Vagina (tissue), 2 donors: ENCODE results near the gene DDI2. TPM values are rescaled to one million over a fixed set of nuclear protein-coding genes. Genes with fewer than 3 reads are reported as not detected.

Experiments
- DNase-seq, 2 donors: peaks; one replicate each; pipeline ENCODE4 v3.0.0-alpha.2; 2017; ENCODE audit errors: extremely low spot score in 2 of 2
- H3K27ac ChIP-seq: fragments of 200-600 bp; sonication (generic); one replicate; pipeline ENCODE4 v1.5.1; 2019
- H3K27me3 ChIP-seq: fragments of 200-600 bp; sonication (generic); one replicate; pipeline ENCODE4 v1.5.1; 2019
- H3K36me3 ChIP-seq, 2 donors: fragments of 200-600 bp; sonication (generic); one replicate each; pipeline ENCODE4 v1.5.1; 2017 to 2019
- H3K4me1 ChIP-seq: fragments of 200-600 bp; sonication (generic); one replicate; pipeline ENCODE4 v1.5.1; 2019
- H3K4me3 ChIP-seq, 2 donors: fragments of 200-600 bp; sonication (generic); 1 replicate in 1 of 2; 2 replicates in 1 of 2; pipeline ENCODE4 v1.5.1; 2016 to 2019
- H3K9me3 ChIP-seq: fragments of 200-600 bp; sonication (generic); one replicate; pipeline ENCODE4 v1.5.1; 2019
- POLR2A ChIP-seq, 2 donors: fragments of 450-650 bp; IDR thresholded peaks; one replicate each; pipeline ENCODE4 v1.6.1; 2017; ENCODE audit warnings: antibody characterized with exemption in 2 of 2, mild to moderate bottlenecking in 2 of 2, moderate library complexity in 2 of 2
- POLR2AphosphoS5 ChIP-seq, 2 donors: sonication (generic); formaldehyde crosslinking; IDR thresholded peaks; one replicate each; pipeline ENCODE4 v1.9.0; 2017; ENCODE audit warnings: antibody characterized with exemption in 2 of 2, mild to moderate bottlenecking in 2 of 2, low read depth in 1 of 2; ENCODE audit not compliant: insufficient read depth in 1 of 2
- intact Hi-C: fragments of 100-400 bp; cut with DNase I; formaldehyde crosslinking; loops from one replicate; pipeline ENCODE4 v1.15.1; 2023
- total RNA-seq: library from RNA; depleted of rRNA; stranded (reverse); fragments of >200 nt; gene quantifications from one replicate; pipeline ENCODE4 v1.2.3, GENCODE V29; 2016
- TF ChIP-seq, protein P1 (sequence below), 3 experiments: fragments of 450-650 bp in 2 of 3; fragments of 200-600 bp in 1 of 3; sonication (generic) in 1 of 3; IDR thresholded peaks; one replicate each; pipeline ENCODE4 v1.5.1; 2017 to 2019; ENCODE audit warnings: antibody characterized with exemption in 3 of 3, mild to moderate bottlenecking in 2 of 3, moderate library complexity in 2 of 3

DDI2 gene
- total RNA-seq, 1 donor from 2014 or later = 59.2 TPM

DNA sequence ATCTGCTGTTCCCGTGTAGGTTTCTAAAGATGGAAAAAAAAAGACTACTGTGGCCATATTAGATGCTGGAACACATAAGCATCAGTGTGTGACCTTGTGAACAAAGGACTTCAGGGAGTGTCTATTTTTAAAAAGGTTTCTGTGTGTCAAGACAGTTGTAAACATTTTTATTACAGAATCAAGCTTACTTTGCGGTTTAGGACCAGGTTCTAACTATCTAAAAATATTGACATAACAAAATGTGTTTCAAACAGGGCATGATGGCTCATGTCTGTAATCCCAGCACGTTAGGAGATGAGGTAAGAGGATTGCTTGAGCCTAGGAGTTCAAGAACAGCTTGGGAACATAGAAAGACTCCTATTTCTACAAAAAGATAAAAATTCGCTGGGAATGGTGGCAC is 7.1 kb upstream of the DDI2 start:
- Histone ChIP-seq H3K4me1 (no peaks in the 10 kb centered on the region), H3K4me3 (no peak overlapping the region), H3K36me3 (no peaks in the 10 kb centered on the region), H3K9me3 (no peaks in the 10 kb centered on the region), H3K27me3 (no peaks in the 10 kb centered on the region), H3K27ac (no peak overlapping the region)
- no peak for DNase-seq
- intact Hi-C loops = loop anchor here (10.0 kb wide), 1 partner anchor 95 kb away; no protein-coding TSS in a partner anchor
- TF ChIP-seq, protein P1, sequence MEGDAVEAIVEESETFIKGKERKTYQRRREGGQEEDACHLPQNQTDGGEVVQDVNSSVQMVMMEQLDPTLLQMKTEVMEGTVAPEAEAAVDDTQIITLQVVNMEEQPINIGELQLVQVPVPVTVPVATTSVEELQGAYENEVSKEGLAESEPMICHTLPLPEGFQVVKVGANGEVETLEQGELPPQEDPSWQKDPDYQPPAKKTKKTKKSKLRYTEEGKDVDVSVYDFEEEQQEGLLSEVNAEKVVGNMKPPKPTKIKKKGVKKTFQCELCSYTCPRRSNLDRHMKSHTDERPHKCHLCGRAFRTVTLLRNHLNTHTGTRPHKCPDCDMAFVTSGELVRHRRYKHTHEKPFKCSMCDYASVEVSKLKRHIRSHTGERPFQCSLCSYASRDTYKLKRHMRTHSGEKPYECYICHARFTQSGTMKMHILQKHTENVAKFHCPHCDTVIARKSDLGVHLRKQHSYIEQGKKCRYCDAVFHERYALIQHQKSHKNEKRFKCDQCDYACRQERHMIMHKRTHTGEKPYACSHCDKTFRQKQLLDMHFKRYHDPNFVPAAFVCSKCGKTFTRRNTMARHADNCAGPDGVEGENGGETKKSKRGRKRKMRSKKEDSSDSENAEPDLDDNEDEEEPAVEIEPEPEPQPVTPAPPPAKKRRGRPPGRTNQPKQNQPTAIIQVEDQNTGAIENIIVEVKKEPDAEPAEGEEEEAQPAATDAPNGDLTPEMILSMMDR (IDR thresholded peaks at IDR 0.05) = no peak
- TF ChIP-seq POLR2AphosphoS5 (IDR thresholded peaks at IDR 0.05; ENCODE audit: insufficient read depth in 1 of 2, low read depth in 1 of 2) (no peak), POLR2A (IDR thresholded peaks at IDR 0.05) (no peak)

DNA sequence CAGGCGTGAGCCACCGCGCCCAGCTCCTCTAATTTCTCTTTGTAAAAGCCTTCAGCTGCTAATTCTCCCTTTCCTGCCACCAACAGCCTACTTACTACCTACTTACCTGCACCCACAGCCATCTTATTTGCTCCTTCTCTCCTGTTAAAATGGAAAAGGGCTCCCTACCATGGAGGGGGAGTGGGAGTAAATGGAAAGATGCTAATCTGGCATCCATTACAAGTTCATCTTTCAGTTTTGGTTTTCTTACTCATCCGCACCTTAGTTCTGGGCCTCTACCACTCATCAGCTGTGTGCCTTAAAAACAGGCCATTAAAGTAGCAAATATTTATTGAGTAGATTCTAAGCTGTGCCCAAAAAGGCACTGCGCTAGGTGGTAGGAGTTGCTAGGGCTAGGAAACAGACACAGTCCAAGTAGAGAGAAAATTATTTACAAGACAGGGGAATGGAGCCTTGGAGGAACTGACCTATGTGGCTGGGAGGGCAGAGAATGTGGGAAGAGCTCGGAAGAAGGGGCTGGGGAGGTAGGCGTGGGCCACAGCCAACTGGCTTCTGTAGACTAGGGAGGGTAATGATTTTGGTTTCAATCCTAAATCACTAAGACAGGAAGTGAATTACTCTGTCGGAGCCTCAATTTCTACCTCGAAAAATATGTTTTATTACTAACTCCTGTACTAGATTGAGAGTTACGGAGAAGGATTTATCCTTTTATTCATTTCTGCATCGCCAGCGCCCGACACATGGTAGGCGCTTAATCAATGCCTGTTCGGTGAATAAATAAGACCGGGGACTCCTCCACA is 685 bp upstream of the DDI2 start:
- Histone ChIP-seq H3K36me3 (no peaks in the 10 kb centered on the region), H3K27ac (peak overlapping the region; percentile 100), H3K4me3 (peak overlapping the region; percentile 89 to 99), H3K4me1 (peaks cover 38% of the 10 kb centered on the region), H3K27me3 (no peaks in the 10 kb centered on the region), H3K9me3 (no peaks in the 10 kb centered on the region)
- peak in 1 of 2 donors; percentile 89 for DNase-seq
- intact Hi-C loops = loop anchor here (10.0 kb wide), 1 partner anchor 88 kb away; no protein-coding TSS in a partner anchor
- no peak for TF ChIP-seq POLR2AphosphoS5 (IDR thresholded peaks at IDR 0.05; ENCODE audit: insufficient read depth in 1 of 2, low read depth in 1 of 2)
- no peak for TF ChIP-seq POLR2A (IDR thresholded peaks at IDR 0.05)
- TF ChIP-seq, protein P1 (IDR thresholded peaks at IDR 0.05) = no peak

DNA sequence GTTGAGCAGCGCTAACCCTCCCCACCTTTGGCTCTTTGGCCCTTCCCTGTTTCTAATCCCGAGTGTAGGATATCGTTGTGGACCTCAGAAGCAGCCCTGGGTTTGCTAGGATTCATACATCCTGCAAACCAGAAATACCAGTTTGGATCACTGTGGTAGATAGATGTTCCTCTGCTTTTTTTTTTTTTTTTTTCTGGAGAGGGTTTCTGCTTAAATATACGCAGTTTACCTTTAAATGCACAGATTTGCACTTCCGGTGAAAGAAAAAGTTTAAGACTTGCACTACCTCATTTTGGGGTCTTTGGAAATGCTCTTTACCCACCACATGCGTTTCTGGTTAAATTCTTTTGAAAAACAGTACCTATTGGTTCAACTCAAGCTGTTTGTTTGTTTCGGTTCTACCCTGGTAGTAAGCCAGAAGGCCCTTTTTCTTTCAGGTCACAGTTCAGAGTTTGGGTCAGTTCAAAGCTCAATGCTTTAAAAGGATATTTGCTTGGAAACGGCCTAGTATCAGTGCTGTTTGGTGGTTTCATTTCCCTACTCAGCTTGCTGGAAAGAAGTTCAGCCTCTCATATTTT is 908 bp downstream of the DDI2 start:
- intact Hi-C loops = loop anchor here (10.0 kb wide), 1 partner anchor 87 kb away; no protein-coding TSS in a partner anchor
- H3K9me3 ChIP-seq = no peaks in the 10 kb centered on the region
- H3K4me3 ChIP-seq = peak overlapping the region; percentile 89 to 99
- TF ChIP-seq, protein P1 (IDR thresholded peaks at IDR 0.05) = no peak
- TF ChIP-seq POLR2A (IDR thresholded peaks at IDR 0.05) = no peak
- TF ChIP-seq POLR2AphosphoS5 (IDR thresholded peaks at IDR 0.05; ENCODE audit: insufficient read depth in 1 of 2, low read depth in 1 of 2) = no peak
- no peak for DNase-seq
- no peaks in the 10 kb centered on the region for H3K36me3 ChIP-seq
- H3K4me1 ChIP-seq = peaks cover 54% of the 10 kb centered on the region
- H3K27me3 ChIP-seq = no peaks in the 10 kb centered on the region
- H3K27ac ChIP-seq = peak overlapping the region; percentile 100

DNA sequence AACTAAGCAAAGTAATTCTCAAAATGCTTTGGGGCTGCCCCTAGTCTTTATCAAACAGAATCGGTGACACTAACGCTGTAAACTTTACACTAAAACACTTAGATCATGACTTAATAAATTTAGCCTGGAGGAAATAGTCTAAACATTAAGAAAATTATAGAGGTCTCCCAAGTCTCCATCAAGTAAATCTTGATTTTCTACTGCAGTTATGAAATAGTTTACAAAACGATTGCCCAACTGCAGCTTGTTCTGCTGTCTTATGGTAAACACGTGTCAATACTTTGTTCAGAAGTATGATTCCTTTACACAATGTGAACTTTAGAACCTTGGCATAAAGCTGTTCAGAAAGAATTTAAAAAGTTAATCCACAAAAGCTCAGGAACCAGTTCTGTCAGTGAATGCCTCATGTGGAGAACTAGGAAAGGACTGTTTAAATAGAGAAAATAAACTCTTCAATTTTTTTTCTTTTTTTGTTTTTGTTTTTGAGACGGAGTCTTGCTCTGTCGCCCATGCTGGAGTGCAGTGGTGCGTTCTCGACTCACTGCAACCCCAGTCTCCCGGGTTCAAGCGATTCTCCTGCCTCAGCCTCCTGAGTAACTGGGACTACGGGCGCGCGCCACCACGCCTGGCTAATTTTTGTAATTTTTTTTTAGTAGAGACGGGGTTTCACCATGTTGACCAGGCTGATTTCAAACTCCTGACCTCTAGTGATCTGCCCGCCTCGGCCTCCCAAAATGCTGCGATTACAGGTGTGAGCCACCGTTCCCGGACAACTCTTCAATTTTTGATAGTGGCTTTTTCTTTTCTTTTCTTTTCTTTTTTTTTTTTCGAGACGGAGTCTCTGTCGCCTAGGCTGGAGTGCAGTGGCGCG is 1.6 kb downstream of the DDI2 start:
- peak overlapping the region; percentile 100 for H3K27ac ChIP-seq
- no peaks in the 10 kb centered on the region for H3K27me3 ChIP-seq
- no peaks in the 10 kb centered on the region for H3K9me3 ChIP-seq
- TF ChIP-seq POLR2A (IDR thresholded peaks at IDR 0.05) (no peak), POLR2AphosphoS5 (IDR thresholded peaks at IDR 0.05; ENCODE audit: insufficient read depth in 1 of 2, low read depth in 1 of 2) (peak in 1 of 2 donors; percentile 90)
- TF ChIP-seq, protein P1 (IDR thresholded peaks at IDR 0.05) = no peak
- intact Hi-C loops = loop anchor here (10.0 kb wide), 1 partner anchor 86 kb away; no protein-coding TSS in a partner anchor
- DNase-seq = no peak
- H3K4me1 ChIP-seq = peaks cover 60% of the 10 kb centered on the region
- peak overlapping the region; percentile 89 to 99 for H3K4me3 ChIP-seq
- H3K36me3 ChIP-seq = no peaks in the 10 kb centered on the region
